ENCODE data around the gene ZFP69.

The ZFP69 gene

DNA sequence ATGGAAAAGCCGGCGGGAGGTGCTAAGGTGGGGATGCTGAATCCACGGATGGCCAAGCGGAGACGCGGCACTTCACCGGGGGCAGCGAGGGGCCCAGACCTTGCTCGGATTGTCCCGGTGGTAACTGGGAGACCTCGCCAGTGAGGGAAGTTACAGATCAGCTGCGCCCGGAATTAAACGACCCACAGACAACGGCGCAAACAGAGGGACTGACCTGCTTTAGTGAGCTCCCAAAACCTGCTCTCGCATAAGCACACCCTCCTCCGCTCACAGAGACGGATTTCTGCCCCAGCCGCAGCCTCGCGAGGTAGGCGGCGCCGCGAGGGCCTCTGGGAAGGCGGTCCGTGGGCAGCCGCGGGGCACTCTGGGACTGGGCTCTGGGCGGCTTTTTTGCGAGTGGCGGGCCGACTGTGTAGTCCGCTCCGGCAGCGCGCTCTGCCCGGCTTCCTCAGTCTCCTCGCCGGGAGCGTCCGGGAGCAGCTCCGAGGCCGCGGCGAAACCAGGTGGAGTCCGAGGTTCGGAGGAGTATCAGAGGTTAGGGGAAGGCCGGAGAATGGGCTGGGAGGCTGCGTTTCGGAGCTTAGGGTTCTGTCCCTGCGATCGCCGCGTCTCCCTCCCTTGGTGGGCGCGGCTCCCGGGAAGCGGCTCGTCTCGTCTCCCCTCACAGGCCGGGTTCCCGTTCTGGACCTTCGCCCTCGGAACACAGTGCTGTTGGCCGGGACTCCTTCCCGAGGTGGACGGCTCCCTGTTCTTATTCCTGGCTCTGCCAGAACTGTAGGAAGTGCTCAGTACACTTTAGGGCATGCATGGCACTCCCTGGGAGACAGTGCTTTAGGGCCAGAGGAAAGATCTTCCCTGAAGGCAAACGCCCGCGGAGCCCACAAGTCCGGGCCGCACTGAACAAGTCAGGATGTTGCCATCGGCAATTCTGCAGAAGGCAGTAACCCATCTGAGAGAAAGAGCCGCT lies 31.6 kb downstream of the ZFP69 start, which contains the start of gene EXO5:
EXO5 (plus strand) TSS at position 393 of the 967 bp plus-strand sequence. CDS start 5,778 bp downstream, outside the sequence.
- peak; percentile 38 for DNase-seq (ENCODE audit: low spot score)

- no peak for DNase-seq (ENCODE audit: low spot score)
These were observed 42.4 kb downstream of the ZFP69 start for GRCh38 chr1:40519517-40519916.

GRCh38 chr1:40530735-40531380 lies 53.8 kb downstream of the ZFP69 start:
- no peak for DNase-seq (ENCODE audit: low spot score)

- peak; percentile 66 for DNase-seq (ENCODE audit: low spot score)
These were observed 54.4 kb downstream of the ZFP69 start, which contains the start of gene ZNF684 for GRCh38 chr1:40531381-40532061. ZNF684 (plus strand) TSS chr1:40531637; CDS start chr1:40533167, 1,530 bp downstream.

DNA sequence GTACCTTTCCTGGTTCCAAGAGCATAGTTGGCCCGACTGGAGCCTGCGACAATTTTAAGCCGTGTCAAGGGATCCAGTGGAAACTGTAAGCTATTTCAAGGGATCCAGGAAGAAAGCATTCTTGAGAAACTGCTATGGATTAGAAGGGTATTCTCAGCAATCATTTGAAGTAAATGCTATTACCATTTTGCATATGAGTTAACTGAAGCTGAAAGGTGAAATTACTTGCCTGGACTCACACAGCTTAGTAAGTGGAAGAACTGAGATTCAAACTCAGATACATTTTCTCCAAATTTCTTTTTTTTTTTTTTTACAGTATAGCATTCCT lies 54.9 kb downstream of the ZFP69 start:
- no peak for DNase-seq (ENCODE audit: low spot score)

GRCh38 chr1:40532844-40533424 lies 55.8 kb downstream of the ZFP69 start:
- peak; percentile 11 for DNase-seq (ENCODE audit: low spot score)

GRCh38 chr1:40534589-40534988 lies 57.5 kb downstream of the ZFP69 start:
- DNase-seq (ENCODE audit: low spot score): no peak

DNA sequence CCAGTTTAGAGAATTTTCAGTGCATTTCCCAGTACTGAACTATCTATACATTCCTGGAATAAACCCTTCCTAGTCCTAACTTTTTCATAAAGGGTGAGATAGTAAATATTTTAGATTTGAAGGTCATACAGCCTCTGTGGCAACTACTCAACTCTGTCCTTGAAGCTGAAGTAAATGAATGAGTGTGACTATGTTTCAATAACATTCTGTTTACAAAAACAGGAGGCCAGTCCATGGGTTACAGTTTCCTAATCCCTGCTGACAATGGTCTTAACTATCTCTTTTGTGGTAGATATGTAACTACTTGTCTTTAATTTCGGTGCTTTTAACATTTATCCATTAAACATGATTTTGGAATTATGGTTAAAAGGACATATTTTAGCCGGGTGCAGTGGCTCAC lies 58.6 kb downstream of the ZFP69 start:
- no peak for DNase-seq (ENCODE audit: low spot score)

GRCh38 chr1:40539338-40539737 lies 62.2 kb downstream of the ZFP69 start:
- DNase-seq (ENCODE audit: low spot score): no peak
